Panc1 (cell line): ENCODE measurements around the gene CNRIP1. TPM values are rescaled to one million over a fixed set of nuclear protein-coding genes. Genes with fewer than 3 reads are reported as not detected.

ENCODE experiments used
- ATAC-seq: fragments of 200-7000 bp; cut with Tn5 transposase; 2 replicates; pipeline ENCODE4 v1.9.1; 2020; ENCODE audit warnings: mild to moderate bottlenecking, moderate library complexity
- BruUV-seq: library from RNA; stranded (reverse); fragments of 400-500 nt; replicated peaks from 2 replicates; lab custom pipeline; 2021; lab: Mats Ljungman, UMichigan
- CTCF ChIA-PET: fragments of 300-600 bp; sonication (Branson Sonifier 250); formaldehyde crosslinking; loops from one replicate; lab custom pipeline; 2022; ENCODE audit warnings: antibody characterized with exemption; lab: Charles Lee
- POLR2A ChIA-PET: fragments of 300-600 bp; sonication (Branson Sonifier 250); formaldehyde crosslinking; loops from one replicate; lab custom pipeline; 2022; ENCODE audit warnings: antibody characterized with exemption; lab: Charles Lee
- DNase-seq: peaks from one replicate; pipeline ENCODE4 v3.0.0-alpha.2; 2010; ENCODE audit warnings: low read depth, low spot score
- H3K27ac ChIP-seq: 2 replicates; pipeline ENCODE4 v1.5.1; 2011; ENCODE audit warnings: mild to moderate bottlenecking, low read length, inconsistent platforms
- H3K27me3 ChIP-seq: fragments of 200-500 bp; sonication (Bioruptor generic); 2 replicates; pipeline ENCODE4 v1.6.0; 2014; ENCODE audit warnings: low read length, inconsistent platforms; ENCODE audit not compliant: control insufficient read depth, insufficient read depth
- H3K36me3 ChIP-seq: fragments of 200-500 bp; sonication (Bioruptor generic); 2 replicates; pipeline ENCODE4 v1.5.1; 2014; ENCODE audit warnings: inconsistent platforms, mild to moderate bottlenecking, low read length, moderate library complexity; ENCODE audit not compliant: control insufficient read depth, insufficient read depth
- H3K4me1 ChIP-seq: 2 replicates; pipeline ENCODE4 v1.5.1; 2011; ENCODE audit warnings: inconsistent platforms, mild to moderate bottlenecking, low read length, moderate library complexity; ENCODE audit not compliant: control insufficient read depth, insufficient read depth
- H3K4me3 ChIP-seq, 2 experiments: 2 replicates each; pipeline ENCODE4 v1.5.1; 2011 to 2012; ENCODE audit warnings: low read depth in 2 of 2, low read length in 2 of 2, mild to moderate bottlenecking in 2 of 2, inconsistent platforms in 1 of 2, moderate library complexity in 1 of 2
- H3K9me3 ChIP-seq: fragments of 200-500 bp; sonication (Bioruptor generic); 2 replicates; pipeline ENCODE4 v1.5.1; 2014; ENCODE audit warnings: low read depth, mild to moderate bottlenecking, inconsistent platforms, low read length, moderate library complexity; ENCODE audit not compliant: control insufficient read depth, insufficient read depth
- CTCF ChIP-seq: fragments of 450-650 bp; IDR thresholded peaks from 2 replicates; pipeline ENCODE4 v1.5.1; 2017; ENCODE audit warnings: mild to moderate bottlenecking
- POLR2AphosphoS5 ChIP-seq: IDR thresholded peaks from 2 replicates; pipeline ENCODE4 v1.6.1; 2012; ENCODE audit warnings: mild to moderate bottlenecking, low read depth, low read length, moderate library complexity
- REST ChIP-seq, 2 experiments: IDR thresholded peaks; 2 replicates each; pipeline ENCODE4 v1.6.1; 2011 to 2012; ENCODE audit warnings: low read depth in 2 of 2, control low read depth in 1 of 2, low read length in 1 of 2, mild to moderate bottlenecking in 1 of 2, moderate library complexity in 1 of 2; ENCODE audit not compliant: insufficient read depth in 1 of 2
- SIN3A ChIP-seq: IDR thresholded peaks from 2 replicates; pipeline ENCODE4 v1.6.1; 2012; ENCODE audit warnings: low read depth, mild to moderate bottlenecking, low read length, moderate library complexity, borderline replicate concordance; ENCODE audit not compliant: insufficient read depth
- TCF7L2 ChIP-seq: IDR thresholded peaks from 2 replicates; pipeline ENCODE4 v1.6.1; 2011; ENCODE audit warnings: mild to moderate bottlenecking, low read depth, low read length, inconsistent platforms
- in situ Hi-C: cut with HindIII; loops from 2 replicates; pipeline ENCODE4 v1.10.0; 2016; ENCODE audit warnings: low sequenced_read_pairs, low pct_unique_long_range_greater_than_20kb
- intact Hi-C: fragments of 100-400 bp; cut with micrococcal nuclease; formaldehyde crosslinking; loops from one replicate; pipeline ENCODE4 v1.10.0; 2022; ENCODE audit not compliant: unreplicated experiment
- total RNA-seq: library from RNA; stranded (reverse); gene quantifications from one replicate; pipeline ENCODE4 v1.2.1, GENCODE V29; 2021; ENCODE audit not compliant: unreplicated experiment

Gene CNRIP1
- total RNA-seq, 1 experiment from 2014 or later: not detected

- BruUV-seq: no TSS peak
- H3K36me3 ChIP-seq: no peaks in the 10 kb centered on the region
- DNase-seq (no peak), ATAC-seq (no peak)
- POLR2A ChIA-PET: no interaction called here
- H3K4me1 ChIP-seq: no peaks in the 10 kb centered on the region
- intact Hi-C loops (no loop called here), in situ Hi-C loops (no loop called here)
- no peaks in the 10 kb centered on the region for H3K9me3 ChIP-seq
- no peak overlapping the region for H3K4me3 ChIP-seq
- TF ChIP-seq SIN3A (no peak), REST (IDR thresholded peaks at IDR 0.05; ENCODE audit: insufficient read depth in 1 of 2, low read depth in 2 of 2, low read length in 1 of 2) (no peak), TCF7L2 (no peak), CTCF (no peak), POLR2AphosphoS5 (no peak)
- CTCF ChIA-PET: no interaction called here
- H3K27ac ChIP-seq: no peak overlapping the region
- H3K27me3 ChIP-seq: peaks cover 15% of the 10 kb centered on the region
Measured at GRCh38 chr2:68345129-68345875, 25.6 kb upstream of the CNRIP1 start.

- ChIA-PET POLR2A (no interaction called here), CTCF (no interaction called here)
- no peak for TF ChIP-seq REST (IDR thresholded peaks at IDR 0.05; ENCODE audit: insufficient read depth in 1 of 2, low read depth in 2 of 2, low read length in 1 of 2)
- TF ChIP-seq TCF7L2: no peak
- no peak for TF ChIP-seq CTCF
- TF ChIP-seq SIN3A: no peak
- no peak for TF ChIP-seq POLR2AphosphoS5
- no peak for ATAC-seq
- Histone ChIP-seq H3K4me3 (no peak overlapping the region), H3K9me3 (no peaks in the 10 kb centered on the region), H3K27ac (no peak overlapping the region), H3K36me3 (no peaks in the 10 kb centered on the region), H3K27me3 (peaks cover 20% of the 10 kb centered on the region), H3K4me1 (no peaks in the 10 kb centered on the region)
- in situ Hi-C loops (no loop called here), intact Hi-C loops (no loop called here)
- no peak for DNase-seq
- no TSS peak for BruUV-seq
Measured at GRCh38 chr2:68344031-68344430, 24.3 kb upstream of the CNRIP1 start.
